Osteocyte (in vitro differentiated cells): Measurements from ENCODE around the gene BHLHE40. TPM values are rescaled to one million over a fixed set of nuclear protein-coding genes. Genes with fewer than 3 reads are reported as not detected.

Source experiments
- DNase-seq: peaks from one replicate; pipeline ENCODE4 v3.0.0; 2021; ENCODE audit warnings: mixed read lengths; ENCODE audit not compliant: unreplicated experiment; ENCODE audit errors: extremely low spot score
- H3K27ac Mint-ChIP-seq: one replicate; pipeline ENCODE4 v1.8.0; 2021; ENCODE audit warnings: mild to moderate bottlenecking, mixed read lengths; ENCODE audit not compliant: unreplicated experiment
- H3K27me3 Mint-ChIP-seq: one replicate; pipeline ENCODE4 v1.8.0; 2021; ENCODE audit warnings: mixed read lengths; ENCODE audit not compliant: unreplicated experiment
- H3K36me3 Mint-ChIP-seq: one replicate; pipeline ENCODE4 v1.8.0; 2021; ENCODE audit warnings: mixed read lengths; ENCODE audit not compliant: unreplicated experiment
- H3K4me1 Mint-ChIP-seq: one replicate; pipeline ENCODE4 v1.8.0; 2021; ENCODE audit warnings: mixed read lengths; ENCODE audit not compliant: unreplicated experiment
- H3K4me3 Mint-ChIP-seq: one replicate; pipeline ENCODE4 v1.8.0; 2021; ENCODE audit warnings: mild to moderate bottlenecking, moderate library complexity, mixed read lengths; ENCODE audit not compliant: unreplicated experiment
- H3K9me3 Mint-ChIP-seq: one replicate; pipeline ENCODE4 v1.8.0; 2021; ENCODE audit warnings: mixed read lengths; ENCODE audit not compliant: unreplicated experiment
- total RNA-seq: library from RNA; stranded (reverse); gene quantifications from 2 replicates; pipeline ENCODE4 v1.2.1, GENCODE V29; 2021
- TF ChIP-seq, protein P1 (sequence below): fragments of 200-600 bp; sonication (generic); IDR thresholded peaks from 2 replicates; pipeline ENCODE4 v1.5.0; 2021; ENCODE audit warnings: antibody characterized with exemption, mild to moderate bottlenecking, moderate library complexity

The BHLHE40 gene
- total RNA-seq, 1 donor from 2014 or later: 34.1 TPM

DNA sequence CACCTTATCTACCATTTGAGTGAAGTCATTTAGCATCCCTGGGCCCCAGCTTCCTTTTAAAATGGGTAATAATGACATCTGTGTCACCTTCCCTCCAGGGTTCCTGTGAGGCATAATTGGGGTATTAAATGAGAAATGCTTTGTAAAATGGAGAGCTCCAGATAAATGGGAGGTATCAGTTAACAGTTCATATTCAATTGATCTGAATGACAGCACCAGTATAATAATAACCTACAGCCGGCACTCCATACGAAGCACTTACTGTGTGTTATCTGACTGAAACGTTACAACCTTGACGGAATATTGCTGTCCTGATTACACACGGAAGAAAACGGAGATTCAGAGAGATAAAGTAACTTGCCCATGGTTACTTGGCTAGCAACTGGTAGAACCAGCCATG lies 53.6 kb downstream of the BHLHE40 start:
- no peak for DNase-seq
- TF ChIP-seq, protein P1, sequence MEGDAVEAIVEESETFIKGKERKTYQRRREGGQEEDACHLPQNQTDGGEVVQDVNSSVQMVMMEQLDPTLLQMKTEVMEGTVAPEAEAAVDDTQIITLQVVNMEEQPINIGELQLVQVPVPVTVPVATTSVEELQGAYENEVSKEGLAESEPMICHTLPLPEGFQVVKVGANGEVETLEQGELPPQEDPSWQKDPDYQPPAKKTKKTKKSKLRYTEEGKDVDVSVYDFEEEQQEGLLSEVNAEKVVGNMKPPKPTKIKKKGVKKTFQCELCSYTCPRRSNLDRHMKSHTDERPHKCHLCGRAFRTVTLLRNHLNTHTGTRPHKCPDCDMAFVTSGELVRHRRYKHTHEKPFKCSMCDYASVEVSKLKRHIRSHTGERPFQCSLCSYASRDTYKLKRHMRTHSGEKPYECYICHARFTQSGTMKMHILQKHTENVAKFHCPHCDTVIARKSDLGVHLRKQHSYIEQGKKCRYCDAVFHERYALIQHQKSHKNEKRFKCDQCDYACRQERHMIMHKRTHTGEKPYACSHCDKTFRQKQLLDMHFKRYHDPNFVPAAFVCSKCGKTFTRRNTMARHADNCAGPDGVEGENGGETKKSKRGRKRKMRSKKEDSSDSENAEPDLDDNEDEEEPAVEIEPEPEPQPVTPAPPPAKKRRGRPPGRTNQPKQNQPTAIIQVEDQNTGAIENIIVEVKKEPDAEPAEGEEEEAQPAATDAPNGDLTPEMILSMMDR: no peak
- no peaks in the 10 kb centered on the region for H3K9me3 Mint-ChIP-seq
- no peaks in the 10 kb centered on the region for H3K27me3 Mint-ChIP-seq
- no peak overlapping the region for H3K4me3 Mint-ChIP-seq
- H3K4me1 Mint-ChIP-seq: peaks cover 2% of the 10 kb centered on the region
- H3K27ac Mint-ChIP-seq: no peak overlapping the region
- no peaks in the 10 kb centered on the region for H3K36me3 Mint-ChIP-seq

Other genes starting within 250 kb of the BHLHE40 start
- gene ARL8B, start 142.9 kb downstream of the BHLHE40 start, total RNA-seq: 85.6 and 86.0 TPM in 2 replicates
- 42.1 and 45.9 TPM in 2 replicates for gene EDEM1, start 208.3 kb downstream of the BHLHE40 start, total RNA-seq